Fibroblast of skin of right quadriceps (primary cell): Measurements from ENCODE around the gene OR4C13.
"Not testable (repeated sequence)": the region's sequence is repeated elsewhere in the genome, so short reads cannot be mapped to it uniquely, and the experiment has no call there.

ENCODE experiments used
- DNase-seq: peaks from one replicate; pipeline ENCODE4 v3.0.0-alpha.2; 2013

The OR4C13 gene

DNA sequence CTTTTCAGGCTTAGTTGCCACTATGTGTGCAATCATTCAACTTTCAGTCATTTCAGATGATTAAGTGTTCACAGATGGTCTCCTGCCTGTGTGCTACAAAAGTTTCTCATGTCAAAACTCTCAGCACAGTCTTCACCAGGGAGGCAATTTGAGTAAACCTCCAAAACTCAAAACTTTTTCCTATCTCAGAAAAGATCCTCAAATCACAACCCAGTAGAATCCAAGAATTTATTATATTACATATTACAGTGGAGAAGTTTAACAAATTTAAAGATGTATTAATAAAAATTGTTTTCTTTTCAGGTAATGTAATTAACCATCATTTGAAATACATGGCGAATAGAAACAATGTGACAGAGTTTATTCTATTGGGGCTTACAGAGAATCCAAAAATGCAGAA is at the start of gene OR4C13:
Gene OR4C13 (plus strand): TSS at position 301 of the 400 bp plus-strand sequence. CDS start 32 bp downstream, at position 333.
- no peak for DNase-seq

DNA sequence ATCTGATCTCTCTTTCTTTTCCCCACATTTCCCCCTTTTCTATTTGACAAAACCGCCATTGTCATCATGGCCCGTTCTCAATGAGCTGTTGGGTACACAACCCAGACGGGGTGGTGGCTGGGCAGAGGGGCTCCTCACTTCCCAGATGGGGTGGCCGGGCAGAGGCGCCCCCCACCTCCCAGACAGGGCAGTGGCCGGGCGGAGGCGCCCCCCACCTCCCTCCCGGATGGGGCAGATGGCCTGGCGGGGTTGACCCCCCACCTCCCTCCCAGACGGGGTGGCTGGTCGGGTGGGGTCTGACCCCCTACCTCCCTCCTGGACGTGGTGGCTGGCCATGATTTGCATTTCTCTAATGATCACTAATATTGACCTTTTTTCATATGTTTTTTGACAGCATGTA is 40.7 kb upstream of the OR4C13 start:
- not testable (repeated sequence) for DNase-seq

DNA sequence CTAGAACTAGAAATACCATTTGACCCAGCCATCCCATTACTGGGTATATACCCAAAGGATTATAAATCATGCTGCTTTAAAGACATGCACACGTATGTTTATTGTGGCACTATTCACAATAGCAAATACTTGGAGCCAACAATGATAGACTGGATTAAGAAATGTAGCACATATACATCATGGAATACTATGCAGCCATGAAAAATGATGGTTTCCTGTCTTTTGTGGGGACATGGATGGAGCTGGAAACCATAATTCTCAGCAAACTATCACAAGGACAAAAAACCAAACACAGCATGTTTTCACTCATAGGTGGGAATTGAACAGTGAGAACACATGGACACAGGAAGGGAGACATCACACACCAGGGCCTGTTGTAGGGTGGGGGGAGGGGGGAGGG is 3.5 kb upstream of the OR4C13 start:
- DNase-seq: not testable (repeated sequence)

DNA sequence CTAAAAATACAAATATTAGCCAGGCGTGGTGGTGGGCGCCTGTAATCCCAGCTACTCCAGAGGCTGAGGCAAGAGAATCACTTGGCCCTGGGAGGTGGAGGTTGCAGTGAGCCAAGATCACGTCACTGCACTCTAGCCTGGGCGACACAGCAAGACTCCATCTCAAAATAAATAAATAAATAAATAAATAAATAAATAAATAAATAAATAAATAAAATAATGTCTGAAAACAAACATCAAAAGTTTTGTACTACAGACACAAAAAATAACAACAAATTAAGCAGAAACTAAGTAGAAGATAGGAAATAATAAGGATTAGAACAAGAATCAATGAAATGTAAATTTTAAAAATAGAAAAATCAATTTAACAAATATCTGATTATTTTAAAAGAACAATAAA is 21.2 kb downstream of the OR4C13 start:
- DNase-seq: not testable (repeated sequence)

DNA sequence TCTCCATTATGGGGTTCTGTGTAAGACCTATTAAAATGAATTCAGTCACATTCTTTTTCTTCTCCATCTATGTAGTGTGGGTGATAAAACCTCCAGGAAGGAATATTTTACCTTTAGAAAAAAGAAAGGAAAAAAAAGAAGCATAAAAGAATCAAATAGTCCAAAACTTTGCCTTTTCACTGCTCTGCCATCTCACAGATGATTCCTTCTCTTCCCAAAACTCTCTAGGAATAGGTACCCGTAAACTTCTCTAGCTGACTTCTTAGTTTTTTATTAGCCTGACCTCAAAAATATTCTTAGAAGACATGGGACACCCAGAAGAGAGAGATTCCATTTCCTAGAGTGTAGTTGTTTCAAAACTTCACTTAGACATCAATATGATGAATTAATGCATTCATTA is 30.2 kb downstream of the OR4C13 start, which contains the start of gene OR4C12:
Gene OR4C12 (minus strand): TSS at position 101 of the 400 bp plus-strand sequence. CDS start 34 bp downstream, at position 67.
- not testable (repeated sequence) for DNase-seq

DNA sequence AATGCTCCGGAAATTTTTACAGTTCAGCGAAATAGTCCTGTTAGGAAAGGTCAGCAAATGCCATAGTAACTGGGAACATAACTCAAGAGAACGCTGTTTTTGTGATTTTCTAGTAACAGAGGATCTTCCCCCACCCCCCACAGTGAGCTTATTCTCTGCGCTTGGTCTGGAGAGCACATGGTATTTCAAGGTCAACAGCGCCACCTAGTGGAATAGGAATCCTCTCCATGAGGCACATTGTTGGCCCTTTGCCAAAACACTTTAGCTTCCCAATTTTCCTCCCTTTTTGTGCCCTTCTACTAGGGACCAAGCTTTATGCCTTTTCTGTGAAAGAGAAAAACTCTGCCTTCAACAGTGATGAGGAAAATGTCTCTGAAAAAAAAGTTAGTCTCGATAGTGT is 43.4 kb downstream of the OR4C13 start:
- peak; percentile 5 for DNase-seq
